Progenitor cell of endocrine pancreas (in vitro differentiated cells): ENCODE measurements around the gene RSPH1. TPM values are rescaled to one million over a fixed set of nuclear protein-coding genes. Genes with fewer than 3 reads are reported as not detected.

ENCODE experiments used
- DNase-seq: peaks from one replicate; pipeline ENCODE4 v3.0.0; 2021; ENCODE audit warnings: low spot score; ENCODE audit not compliant: unreplicated experiment
- H3K27ac Mint-ChIP-seq: 2 replicates; pipeline ENCODE4 v1.8.0; 2021; ENCODE audit warnings: mild to moderate bottlenecking, moderate library complexity, mixed read lengths
- H3K27me3 Mint-ChIP-seq: 2 replicates; pipeline ENCODE4 v1.8.0; 2021; ENCODE audit warnings: mixed read lengths
- H3K36me3 Mint-ChIP-seq: 2 replicates; pipeline ENCODE4 v1.8.0; 2022; ENCODE audit warnings: mixed read lengths; ENCODE audit not compliant: insufficient read depth
- H3K4me1 Mint-ChIP-seq: 2 replicates; pipeline ENCODE4 v1.8.0; 2021; ENCODE audit warnings: low read depth, mixed read lengths
- H3K4me3 Mint-ChIP-seq: 2 replicates; pipeline ENCODE4 v1.8.0; 2021; ENCODE audit warnings: low read depth, mild to moderate bottlenecking, moderate library complexity, mixed read lengths
- H3K9me3 Mint-ChIP-seq: 2 replicates; pipeline ENCODE4 v1.8.0; 2021; ENCODE audit warnings: low read depth, mixed read lengths
- CTCF ChIP-seq: fragments of 200-600 bp; sonication (generic); IDR thresholded peaks from one replicate; pipeline ENCODE4 v1.5.0; 2021; ENCODE audit warnings: antibody characterized with exemption, mild to moderate bottlenecking; ENCODE audit not compliant: unreplicated experiment
- total RNA-seq: library from RNA; stranded (reverse); gene quantifications from 2 replicates; pipeline ENCODE4 v1.2.1, GENCODE V29; 2021

RSPH1 gene
- total RNA-seq, 1 donor from 2014 or later, result 7.1 TPM

GRCh38 chr21:42513151-42513984, 17.3 kb upstream of the RSPH1 start, which contains the start of gene SLC37A1:
TSS of gene SLC37A1 (plus strand) at chr21:42513852. CDS start at chr21:42518455, 4,603 bp downstream.
- Mint-ChIP-seq H3K27me3 (no peaks in the 10 kb centered on the region), H3K27ac (peak within 1 kb of the TSS; percentile 93), H3K36me3 (peaks cover 9% of the 10 kb centered on the region), H3K4me1 (peaks cover 52% of the 10 kb centered on the region), H3K9me3 (no peaks in the 10 kb centered on the region), H3K4me3 (peak within 1 kb of the TSS; percentile 79)
- TF ChIP-seq CTCF, result peak; percentile 24
- peak; percentile 35 for DNase-seq

GRCh38 chr21:42512346-42513034, 16.5 kb upstream of the RSPH1 start:
- Mint-ChIP-seq H3K36me3 (peaks cover 8% of the 10 kb centered on the region), H3K9me3 (no peaks in the 10 kb centered on the region)

GRCh38 chr21:42509244-42509643, 13.2 kb upstream of the RSPH1 start:
- no peaks in the 10 kb centered on the region for H3K9me3 Mint-ChIP-seq
- no peak overlapping the region for H3K27ac Mint-ChIP-seq
- H3K4me1 Mint-ChIP-seq, result peaks cover 23% of the 10 kb centered on the region
- peaks cover 6% of the 10 kb centered on the region for H3K27me3 Mint-ChIP-seq
- no peaks in the 10 kb centered on the region for H3K36me3 Mint-ChIP-seq
- no peak overlapping the region for H3K4me3 Mint-ChIP-seq
- DNase-seq, result no peak
- TF ChIP-seq CTCF, result no peak

More at GRCh38 chr21:42512346-42513034, 16.5 kb upstream of the RSPH1 start:
- Mint-ChIP-seq H3K4me1 (peaks cover 50% of the 10 kb centered on the region), H3K27ac (peak overlapping the region; percentile 56), H3K4me3 (peak overlapping the region; percentile 79), H3K27me3 (no peaks in the 10 kb centered on the region)
- DNase-seq, result no peak
- no peak for TF ChIP-seq CTCF

- Mint-ChIP-seq H3K9me3 (no peaks in the 10 kb centered on the region), H3K4me1 (peaks cover 23% of the 10 kb centered on the region), H3K27me3 (peaks cover 6% of the 10 kb centered on the region), H3K4me3 (no peak overlapping the region), H3K36me3 (no peaks in the 10 kb centered on the region), H3K27ac (no peak overlapping the region)
- TF ChIP-seq CTCF, result no peak
- DNase-seq, result no peak
Observed at GRCh38 chr21:42508371-42508770, 12.3 kb upstream of the RSPH1 start.

DNA sequence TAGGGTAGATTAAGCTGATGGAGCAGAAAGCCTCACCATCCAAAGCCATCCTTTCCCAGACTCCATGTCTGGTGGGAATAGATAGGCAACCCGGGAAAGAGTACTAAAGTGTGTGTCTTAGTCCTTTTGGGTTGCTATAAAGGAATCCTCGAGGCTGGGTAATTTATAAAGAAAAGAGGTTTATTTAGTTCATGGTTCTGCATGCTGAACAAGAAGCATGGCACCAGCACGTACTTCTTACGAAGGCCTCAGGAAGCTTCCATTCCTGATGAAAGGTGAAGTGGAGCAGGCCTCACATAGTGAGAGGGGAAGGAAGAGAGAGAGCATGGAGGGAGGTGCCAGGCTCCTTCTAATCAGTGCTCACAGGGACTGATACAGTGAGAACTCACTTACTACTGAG, 11.4 kb upstream of the RSPH1 start:
- no peak overlapping the region for H3K4me3 Mint-ChIP-seq
- peaks cover 6% of the 10 kb centered on the region for H3K27me3 Mint-ChIP-seq
- H3K36me3 Mint-ChIP-seq, result no peaks in the 10 kb centered on the region
- H3K27ac Mint-ChIP-seq, result no peak overlapping the region
- peaks cover 19% of the 10 kb centered on the region for H3K4me1 Mint-ChIP-seq
- DNase-seq, result no peak
- no peaks in the 10 kb centered on the region for H3K9me3 Mint-ChIP-seq
- no peak for TF ChIP-seq CTCF
